HG03378 (cell line): ENCODE measurements around the gene SLC51B.
"Not testable (repeated sequence)": the region's sequence is repeated elsewhere in the genome, so short reads cannot be mapped to it uniquely, and the experiment has no call there.

Source experiments
- ATAC-seq: cut with Tn5 transposase; IDR thresholded peaks from one replicate; pipeline ENCODE4 v1.9.1; 2021; ENCODE audit warnings: mild to moderate bottlenecking, moderate library complexity; ENCODE audit not compliant: unreplicated experiment

SLC51B gene

GRCh38 chr15:65083262-65083701 lies 38.1 kb downstream of the SLC51B start:
- ATAC-seq: no peak

GRCh38 chr15:65084500-65085206 lies 39.5 kb downstream of the SLC51B start:
- ATAC-seq: no peak

- ATAC-seq: no peak
These were observed 40.1 kb downstream of the SLC51B start for GRCh38 chr15:65085207-65085753.

- no peak for ATAC-seq
These were observed 40.9 kb downstream of the SLC51B start for GRCh38 chr15:65085990-65086679.

GRCh38 chr15:65086680-65087111 lies 41.5 kb downstream of the SLC51B start:
- ATAC-seq: no peak

- ATAC-seq: no peak
These were observed 42.2 kb downstream of the SLC51B start for GRCh38 chr15:65087411-65087810.

GRCh38 chr15:65087873-65088642 lies 42.9 kb downstream of the SLC51B start:
- ATAC-seq: no peak

GRCh38 chr15:65088643-65089021 lies 43.4 kb downstream of the SLC51B start:
- no peak for ATAC-seq

- ATAC-seq: no peak
These were observed 44.1 kb downstream of the SLC51B start for GRCh38 chr15:65089206-65089824.

GRCh38 chr15:65091946-65092770 lies 47.0 kb downstream of the SLC51B start:
- no peak for ATAC-seq

GRCh38 chr15:65092911-65093792 lies 48.0 kb downstream of the SLC51B start:
- no peak for ATAC-seq

GRCh38 chr15:65093793-65094170 lies 48.6 kb downstream of the SLC51B start:
- ATAC-seq: not testable (repeated sequence)

- no peak for ATAC-seq
These were observed 49.3 kb downstream of the SLC51B start for GRCh38 chr15:65094294-65094995.

GRCh38 chr15:65095011-65095746 lies 50.0 kb downstream of the SLC51B start:
- no peak for ATAC-seq

- ATAC-seq: no peak
These were observed 50.5 kb downstream of the SLC51B start for GRCh38 chr15:65095747-65096104.

GRCh38 chr15:65096481-65097385 lies 51.5 kb downstream of the SLC51B start:
- ATAC-seq: no peak
